GM18868 (cell line): ENCODE results near the gene NEIL3.

ENCODE experiments used
- ATAC-seq: cut with Tn5 transposase; IDR thresholded peaks from one replicate; pipeline ENCODE4 v1.9.1; 2021; ENCODE audit warnings: mild to moderate bottlenecking, moderate library complexity; ENCODE audit not compliant: unreplicated experiment

The NEIL3 gene

DNA sequence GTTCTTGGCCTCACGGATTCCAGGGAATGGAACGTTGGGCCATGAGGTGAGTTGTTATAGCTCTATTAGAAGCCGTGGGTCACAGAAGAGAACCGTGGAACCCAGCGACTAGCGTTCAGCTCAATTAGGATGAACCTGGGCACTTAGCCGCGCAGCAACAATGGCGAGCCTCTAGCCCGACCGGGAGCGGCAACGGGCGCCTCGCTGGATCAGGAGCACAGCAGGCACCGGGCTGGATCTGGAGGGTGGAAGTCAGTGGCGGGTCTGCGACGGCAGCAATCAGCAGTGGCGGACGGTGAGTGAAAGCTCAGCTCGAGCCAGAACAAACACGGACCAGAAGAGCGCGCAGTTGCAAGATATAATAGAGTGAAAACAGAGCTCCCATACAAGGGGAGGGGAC, 98.3 kb downstream of the NEIL3 start:
- no peak for ATAC-seq

- ATAC-seq: no peak
These were observed 100.9 kb downstream of the NEIL3 start for GRCh38 chr4:177410566-177410965.

GRCh38 chr4:177411996-177412395, 102.3 kb downstream of the NEIL3 start:
- ATAC-seq: no peak
